CD14-positive monocyte (primary cell): ENCODE measurements around the gene CCDC8. TPM values are rescaled to one million over a fixed set of nuclear protein-coding genes. Genes with fewer than 3 reads are reported as not detected.

Experiments used
- DNase-seq, 3 donors: peaks; one replicate each; pipeline ENCODE4 v3.0.0-alpha.2; 2011 to 2022
- H2AFZ ChIP-seq: 2 replicates; pipeline ENCODE4 v1.6.0; 2012; ENCODE audit warnings: mild to moderate bottlenecking, low read depth, low read length, inconsistent platforms; ENCODE audit not compliant: insufficient read depth, poor library complexity, severe bottlenecking
- H3K27ac ChIP-seq, 2 donors: 1 replicate in 1 of 2; 2 replicates in 1 of 2; pipeline ENCODE4 v1.5.1; 2012 to 2013; ENCODE audit warnings: low read length in 2 of 2, control low read depth in 1 of 2, inconsistent platforms in 1 of 2, low read depth in 1 of 2, mild to moderate bottlenecking in 1 of 2
- H3K27me3 ChIP-seq, 2 donors: one replicate each; pipeline versions ENCODE4 v1.6.0 to v1.6.1; 2011 to 2013; ENCODE audit warnings: low read length in 2 of 2; ENCODE audit not compliant: control insufficient read depth in 2 of 2, insufficient read depth in 2 of 2
- H3K36me3 ChIP-seq, 2 donors: replicated peaks in 1 of 2; 1 replicate in 1 of 2; 2 replicates in 1 of 2; pipeline versions ENCODE4 v1.5.1 to v1.6.1; 2012 to 2013; ENCODE audit warnings: low read length in 2 of 2, control low read depth in 1 of 2, inconsistent platforms in 1 of 2, mild to moderate bottlenecking in 1 of 2; ENCODE audit not compliant: insufficient read depth in 2 of 2, control insufficient read depth in 1 of 2
- H3K4me1 ChIP-seq, 2 donors: 1 replicate in 1 of 2; 2 replicates in 1 of 2; pipeline versions ENCODE4 v1.5.1 to v1.6.1; 2012 to 2013; ENCODE audit warnings: low read length in 2 of 2, control low read depth in 1 of 2, inconsistent platforms in 1 of 2, mild to moderate bottlenecking in 1 of 2, moderate library complexity in 1 of 2; ENCODE audit not compliant: insufficient read depth in 2 of 2, control insufficient read depth in 1 of 2
- H3K4me2 ChIP-seq: replicated peaks from 2 replicates; pipeline ENCODE3; 2012; ENCODE audit warnings: low read length, moderate library complexity, mild to moderate bottlenecking; ENCODE audit not compliant: poor library complexity, severe bottlenecking; ENCODE audit errors: extremely low read depth
- H3K4me3 ChIP-seq, 3 experiments: fragments of 200-600 bp in 1 of 3; sonication (generic) in 1 of 3; replicated peaks in 1 of 3; 1 replicate in 2 of 3; 2 replicates in 1 of 3; pipeline ENCODE4 v1.5.1; 2011 to 2013; ENCODE audit warnings: low read length in 3 of 3, mild to moderate bottlenecking in 3 of 3, control low read depth in 2 of 3, low read depth in 2 of 3, inconsistent platforms in 1 of 3, moderate library complexity in 1 of 3
- H3K79me2 ChIP-seq: 2 replicates; pipeline ENCODE4 v1.6.0; 2012; ENCODE audit warnings: mild to moderate bottlenecking, control low read depth, inconsistent platforms, low read length, moderate library complexity; ENCODE audit not compliant: insufficient read depth
- H3K9ac ChIP-seq: 2 replicates; pipeline ENCODE4 v1.6.0; 2017; ENCODE audit warnings: low read length, mild to moderate bottlenecking; ENCODE audit not compliant: insufficient read depth, poor library complexity, severe bottlenecking
- H3K9me3 ChIP-seq, 2 donors: replicated peaks in 1 of 2; 1 replicate in 1 of 2; 2 replicates in 1 of 2; pipeline versions ENCODE4 v1.5.1 to v1.6.1; 2012 to 2013; ENCODE audit warnings: low read length in 2 of 2, control low read depth in 1 of 2; ENCODE audit not compliant: control insufficient read depth in 1 of 2, insufficient read depth in 1 of 2
- H4K20me1 ChIP-seq: 2 replicates; pipeline ENCODE4 v1.6.0; 2012; ENCODE audit warnings: mild to moderate bottlenecking, low read length, control low read depth, moderate library complexity; ENCODE audit not compliant: insufficient read depth
- H3K27ac Mint-ChIP-seq, 7 donors: one replicate each; pipeline ENCODE4 v1.8.0; 2020; ENCODE audit warnings: mild to moderate bottlenecking in 7 of 7, mixed read lengths in 7 of 7, moderate library complexity in 6 of 7, inconsistent platforms in 2 of 7
- H3K27me3 Mint-ChIP-seq, 3 donors: one replicate each; pipeline ENCODE4 v1.8.0; 2021 to 2022; ENCODE audit warnings: low read depth in 3 of 3, mild to moderate bottlenecking in 3 of 3, mixed read lengths in 3 of 3, moderate library complexity in 3 of 3, inconsistent platforms in 1 of 3
- H3K36me3 Mint-ChIP-seq, 2 donors: one replicate each; pipeline ENCODE4 v1.8.0; 2020; ENCODE audit warnings: mixed read lengths in 2 of 2, inconsistent platforms in 1 of 2, mild to moderate bottlenecking in 1 of 2
- H3K4me1 Mint-ChIP-seq: one replicate; pipeline ENCODE4 v1.8.0; 2020; ENCODE audit warnings: mild to moderate bottlenecking, mixed read lengths
- H3K4me3 Mint-ChIP-seq, 2 donors: one replicate each; pipeline ENCODE4 v1.8.0; 2020; ENCODE audit warnings: mild to moderate bottlenecking in 2 of 2, mixed read lengths in 2 of 2, moderate library complexity in 1 of 2
- H3K9me3 Mint-ChIP-seq, 7 donors: one replicate each; pipeline ENCODE4 v1.8.0; 2020 to 2022; ENCODE audit warnings: mixed read lengths in 7 of 7, mild to moderate bottlenecking in 6 of 7, moderate library complexity in 6 of 7, inconsistent platforms in 2 of 7
- CTCF ChIP-seq: fragments of 200-600 bp; IDR thresholded peaks from one replicate; pipeline ENCODE4 v1.8.0; 2022; ENCODE audit warnings: antibody characterized with exemption, mild to moderate bottlenecking
- WGBS: methylation state at CpG from one replicate; pipeline ENCODE4 v1.1.5; 2013; ENCODE audit warnings: missing lambda C conversion rate; ENCODE audit not compliant: insufficient coverage; 5-methylcytosine and 5-hydroxymethylcytosine counted together
- intact Hi-C, 2 donors: fragments of 100-400 bp; cut with micrococcal nuclease; formaldehyde crosslinking; loops; one replicate each; pipeline versions ENCODE4 v1.15.0 to v1.15.1; 2023
- polyA plus RNA-seq, 3 donors: library from polyadenylated mRNA; depleted of rRNA in 1 of 3; unstranded in 2 of 3; stranded (reverse) in 1 of 3; fragments of 300-500 nt in 2 of 3; fragments of >200 nt in 1 of 3; fragmentation: Illumina TruSeq in 2 of 3; gene quantifications; 1 replicate in 2 of 3; 2 replicates in 1 of 3; pipeline ENCODE4 v1.2.3, GENCODE V29; 2012 to 2021

Gene CCDC8
- polyA plus RNA-seq, 3 donors, result not detected

- no peak overlapping the region for H2AFZ ChIP-seq
- no peak overlapping the region for H3K4me3 ChIP-seq
- H3K9me3 ChIP-seq, result no peaks in the 10 kb centered on the region
- H3K4me1 ChIP-seq, result peaks cover 8 to 12% of the 10 kb centered on the region in 2 donors
- no peak overlapping the region for H3K27ac ChIP-seq
- intact Hi-C loops, result no loop called here
- H3K79me2 ChIP-seq, result no peaks in the 10 kb centered on the region
- Mint-ChIP-seq H3K27ac (no peak overlapping the region), H3K9me3 (peaks cover 0 to 10% (median 6%) of the 10 kb centered on the region in 7 donors), H3K27me3 (peaks cover 25 to 60% (median 45%) of the 10 kb centered on the region in 3 donors), H3K4me1 (peaks cover 11% of the 10 kb centered on the region), H3K4me3 (peak overlapping the region in 1 of 2 donors; percentile 26), H3K36me3 (no peaks in the 10 kb centered on the region)
- no peaks in the 10 kb centered on the region for H4K20me1 ChIP-seq
- WGBS, result 46% methylated on average over 4 of the region's 10 CpGs
- DNase-seq, result no peak
- no peak overlapping the region for H3K9ac ChIP-seq
- H3K4me2 ChIP-seq, result no peak overlapping the region
- no peaks in the 10 kb centered on the region for H3K36me3 ChIP-seq
- TF ChIP-seq CTCF, result no peak
- H3K27me3 ChIP-seq, result peaks cover 4 to 35% of the 10 kb centered on the region in 2 donors
Measured at GRCh38 chr19:46431824-46432223, 18.5 kb upstream of the CCDC8 start.

- H3K36me3 Mint-ChIP-seq, result no peaks in the 10 kb centered on the region
- no peak overlapping the region for H3K4me3 ChIP-seq
- H3K4me1 ChIP-seq, result peaks cover 12 to 17% of the 10 kb centered on the region in 2 donors
- DNase-seq, result no peak
- H3K27ac ChIP-seq, result no peak overlapping the region
- H3K4me3 Mint-ChIP-seq, result peak overlapping the region in 1 of 2 donors; percentile 35
- H4K20me1 ChIP-seq, result no peaks in the 10 kb centered on the region
- no peak overlapping the region for H3K4me2 ChIP-seq
- no peak overlapping the region for H2AFZ ChIP-seq
- no peaks in the 10 kb centered on the region for H3K79me2 ChIP-seq
- no peak for TF ChIP-seq CTCF
- H3K27me3 ChIP-seq, result peaks cover 16 to 50% of the 10 kb centered on the region in 2 donors
- intact Hi-C loops, result no loop called here
- H3K27me3 Mint-ChIP-seq, result peaks cover 43 to 75% (median 62%) of the 10 kb centered on the region in 3 donors
- H3K36me3 ChIP-seq, result no peaks in the 10 kb centered on the region
- no peak overlapping the region for H3K9ac ChIP-seq
- H3K9me3 Mint-ChIP-seq, result peaks cover 0 to 10% (median 8%) of the 10 kb centered on the region in 7 donors
- peaks cover 14% of the 10 kb centered on the region for H3K4me1 Mint-ChIP-seq
- 33% methylated on average over 1 of the region's 4 CpGs for WGBS
- no peaks in the 10 kb centered on the region for H3K9me3 ChIP-seq
- H3K27ac Mint-ChIP-seq, result peak overlapping the region in 1 of 7 donors; percentile 15
Measured at GRCh38 chr19:46429999-46430398, 16.6 kb upstream of the CCDC8 start.
